Measurements from ENCODE around the gene ZNF140.

DNA sequence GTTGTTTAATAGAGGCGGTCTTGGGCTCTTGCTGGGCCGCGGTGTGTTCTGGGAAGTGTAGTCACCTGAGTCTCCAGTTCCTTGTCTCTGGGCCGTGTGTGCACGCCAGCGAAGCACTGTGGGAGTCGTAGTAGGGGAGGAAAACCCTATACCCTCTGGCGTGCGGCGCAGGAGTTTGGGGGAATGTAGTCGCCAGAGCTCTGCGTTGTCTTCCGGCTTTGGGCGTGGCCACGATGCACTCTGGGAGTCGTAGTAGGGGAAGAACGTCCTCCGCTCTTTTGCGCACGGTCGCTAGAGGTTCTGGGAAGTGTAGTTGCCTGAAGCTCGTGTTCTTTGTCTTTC, 726 bp upstream of the ZNF140 start:
- TF ChIP-seq, protein P1, sequence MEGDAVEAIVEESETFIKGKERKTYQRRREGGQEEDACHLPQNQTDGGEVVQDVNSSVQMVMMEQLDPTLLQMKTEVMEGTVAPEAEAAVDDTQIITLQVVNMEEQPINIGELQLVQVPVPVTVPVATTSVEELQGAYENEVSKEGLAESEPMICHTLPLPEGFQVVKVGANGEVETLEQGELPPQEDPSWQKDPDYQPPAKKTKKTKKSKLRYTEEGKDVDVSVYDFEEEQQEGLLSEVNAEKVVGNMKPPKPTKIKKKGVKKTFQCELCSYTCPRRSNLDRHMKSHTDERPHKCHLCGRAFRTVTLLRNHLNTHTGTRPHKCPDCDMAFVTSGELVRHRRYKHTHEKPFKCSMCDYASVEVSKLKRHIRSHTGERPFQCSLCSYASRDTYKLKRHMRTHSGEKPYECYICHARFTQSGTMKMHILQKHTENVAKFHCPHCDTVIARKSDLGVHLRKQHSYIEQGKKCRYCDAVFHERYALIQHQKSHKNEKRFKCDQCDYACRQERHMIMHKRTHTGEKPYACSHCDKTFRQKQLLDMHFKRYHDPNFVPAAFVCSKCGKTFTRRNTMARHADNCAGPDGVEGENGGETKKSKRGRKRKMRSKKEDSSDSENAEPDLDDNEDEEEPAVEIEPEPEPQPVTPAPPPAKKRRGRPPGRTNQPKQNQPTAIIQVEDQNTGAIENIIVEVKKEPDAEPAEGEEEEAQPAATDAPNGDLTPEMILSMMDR (IDR thresholded peaks at IDR 0.05; ENCODE audit: extremely low read depth in 1 of 2, insufficient read depth in 1 of 2, low read depth in 1 of 2, low read length in 2 of 2), result no peak
- no peak for TF ChIP-seq JUN (IDR thresholded peaks at IDR 0.05; ENCODE audit: borderline replicate concordance, insufficient read depth, insufficient read length, low read depth)

All from endothelial cell of umbilical vein (primary cell).